Measurements from ENCODE around the gene ANKRD44.
A peak's percentile ranks its signal among the peaks of the same experiment; 100 is the strongest.

The ANKRD44 gene

GRCh38 chr2:196988639-196989038 is 321.9 kb downstream of the ANKRD44 start:
- no peak for DNase-seq (ENCODE audit: low read depth, low spot score)

DNA sequence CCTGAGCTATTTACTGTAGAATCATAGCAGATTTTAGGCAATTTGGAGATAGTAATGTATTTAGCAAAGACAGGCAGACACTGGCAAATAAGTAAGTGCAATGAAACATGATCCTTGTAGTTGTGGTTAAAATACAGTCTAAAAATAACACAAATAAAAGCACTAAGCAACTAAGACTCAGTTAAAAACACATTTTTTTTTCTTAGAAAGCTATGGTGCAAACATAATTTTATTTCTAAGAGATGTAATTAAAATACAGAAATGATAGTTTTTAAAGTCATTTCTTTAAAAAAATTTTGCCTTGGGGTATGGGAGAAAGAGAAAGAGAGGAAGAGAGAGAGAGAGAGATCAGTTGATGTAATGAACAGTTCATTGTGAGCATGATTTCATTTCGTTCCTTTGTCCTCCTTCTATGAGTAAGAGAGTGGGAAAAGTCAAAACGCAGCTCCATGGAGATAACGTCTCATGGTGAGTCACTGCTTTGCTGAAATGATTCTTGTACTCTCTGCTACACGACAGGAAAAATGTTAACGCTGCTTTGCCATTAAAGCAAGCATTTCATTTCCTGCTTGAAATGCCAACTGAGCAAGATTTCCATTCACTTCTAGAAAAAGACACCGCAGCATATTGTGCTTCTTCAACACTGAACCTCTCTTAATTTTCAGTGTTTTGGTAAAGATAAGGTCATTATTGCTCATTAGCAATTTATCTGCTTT is 322.8 kb downstream of the ANKRD44 start:
- DNase-seq (ENCODE audit: low read depth, low spot score), result peak; percentile 94

DNA sequence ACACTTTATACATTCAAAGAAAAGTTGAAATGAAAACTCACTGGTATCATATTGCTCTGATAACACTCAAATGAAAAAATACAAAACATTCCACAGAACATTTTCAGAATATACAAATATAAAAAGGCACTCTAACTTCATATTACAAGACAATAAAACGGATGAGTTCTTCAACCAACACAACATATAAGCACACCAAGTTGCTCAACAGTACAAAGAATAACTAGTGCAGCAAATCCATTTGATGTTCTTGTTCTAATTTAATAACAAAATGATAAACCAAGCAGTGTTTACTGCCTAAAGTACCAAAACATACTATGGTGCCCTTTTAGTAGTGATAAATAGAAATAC is 323.3 kb downstream of the ANKRD44 start:
- no peak for DNase-seq (ENCODE audit: low read depth, low spot score)

GRCh38 chr2:196985511-196986183 is 324.9 kb downstream of the ANKRD44 start:
- no peak for DNase-seq (ENCODE audit: low read depth, low spot score)

DNA sequence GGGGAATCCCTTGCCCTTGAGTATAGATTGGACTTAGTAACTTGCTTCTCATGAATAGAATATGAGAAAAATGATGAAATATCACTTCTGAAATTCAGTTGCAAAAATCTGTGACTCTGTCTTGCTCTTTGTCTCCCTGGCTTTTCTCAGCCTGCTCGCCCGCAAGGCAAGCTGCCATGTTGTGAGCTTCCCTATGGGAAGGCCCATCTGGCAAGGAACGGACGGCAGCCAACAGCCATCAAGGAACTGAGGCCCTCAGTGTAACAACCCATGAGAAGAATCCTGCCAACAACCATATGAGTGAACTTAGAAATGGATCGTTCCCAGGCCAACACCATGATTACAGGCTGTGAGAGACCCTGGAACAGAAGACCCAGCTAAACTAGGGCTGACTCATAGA is 325.7 kb downstream of the ANKRD44 start:
- DNase-seq (ENCODE audit: low read depth, low spot score), result no peak

DNA sequence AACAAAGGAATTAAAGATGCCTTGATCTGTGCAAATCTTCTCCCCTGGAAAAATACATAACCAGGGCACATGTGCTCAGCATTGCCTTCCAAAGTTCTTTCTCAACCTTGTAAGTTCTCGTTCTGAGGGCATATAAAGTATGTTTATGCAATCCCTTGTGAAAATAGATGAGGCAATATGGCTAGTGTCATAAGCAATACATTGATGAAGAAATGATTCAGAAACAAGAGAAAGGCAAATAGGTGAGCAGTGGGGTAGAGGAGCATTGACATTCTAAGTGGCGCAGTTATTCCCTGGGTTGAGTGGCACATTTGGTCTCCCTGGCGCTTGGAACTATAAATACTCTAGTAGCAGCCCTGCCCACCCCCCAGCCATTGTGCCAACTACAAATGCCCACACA is 326.6 kb downstream of the ANKRD44 start:
- DNase-seq (ENCODE audit: low read depth, low spot score), result no peak

DNA sequence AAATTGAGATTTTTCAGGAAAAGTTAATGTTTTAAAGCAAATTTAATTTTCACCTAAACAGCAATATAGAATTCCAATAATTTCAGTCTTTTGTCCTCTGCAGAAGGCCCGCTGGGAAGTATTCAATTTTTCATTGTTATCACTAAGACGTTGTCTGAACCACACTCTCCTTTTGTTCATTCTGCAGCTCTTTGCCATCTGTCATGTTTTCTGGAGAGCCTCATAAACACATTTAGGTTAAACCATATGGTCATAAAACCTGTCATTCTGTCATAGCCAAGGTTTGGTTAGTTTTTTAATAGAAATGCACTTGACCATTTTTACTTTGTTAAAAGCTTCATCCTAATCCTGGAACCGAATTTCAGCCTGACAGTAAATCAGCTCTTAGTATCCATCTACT is 330.1 kb downstream of the ANKRD44 start:
- no peak for DNase-seq (ENCODE audit: low read depth, low spot score)

DNA sequence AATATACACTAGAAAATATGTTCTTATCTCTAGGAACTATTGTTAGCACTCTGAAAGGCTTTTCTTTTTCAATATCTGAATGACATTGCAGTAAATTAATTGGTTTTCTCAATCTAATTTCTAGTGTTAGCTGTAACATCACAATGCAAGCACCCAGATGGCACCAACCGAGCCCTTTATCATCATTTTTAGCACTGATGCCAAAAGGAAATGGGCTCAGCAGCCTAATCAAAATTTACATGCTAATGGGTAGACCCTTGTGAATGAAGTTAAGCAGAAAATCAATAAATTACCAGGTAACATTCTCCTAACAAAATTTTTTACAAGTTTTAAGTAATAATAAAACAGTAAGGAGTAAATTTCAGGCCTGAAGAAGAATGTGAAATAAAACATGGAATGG is 330.6 kb downstream of the ANKRD44 start:
- no peak for DNase-seq (ENCODE audit: low read depth, low spot score)

GRCh38 chr2:196977507-196977906 is 333.1 kb downstream of the ANKRD44 start:
- no peak for DNase-seq (ENCODE audit: low read depth, low spot score)

DNA sequence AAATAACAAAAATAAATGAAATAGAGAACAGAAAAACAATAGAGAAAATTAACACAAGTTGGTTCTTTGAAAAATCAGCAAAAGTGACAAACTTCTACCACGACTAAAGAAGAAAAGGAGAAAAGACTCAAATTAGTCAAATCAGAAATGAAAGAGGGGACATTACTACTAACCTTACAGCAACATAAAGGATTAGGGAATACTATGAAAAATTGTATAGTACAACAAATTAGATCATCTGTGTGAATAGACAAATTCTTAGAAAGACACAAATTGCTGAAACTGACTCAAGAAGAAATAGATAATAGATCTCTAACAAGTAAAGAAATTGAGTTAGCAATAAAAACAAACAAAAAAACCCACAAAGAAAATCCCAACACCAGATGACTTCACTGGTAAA is 335.6 kb downstream of the ANKRD44 start:
- no peak for DNase-seq (ENCODE audit: low read depth, low spot score)

GRCh38 chr2:196971574-196972279 is 338.9 kb downstream of the ANKRD44 start:
- no peak for DNase-seq (ENCODE audit: low read depth, low spot score)

- DNase-seq (ENCODE audit: low read depth, low spot score), result no peak
These were observed 340.5 kb downstream of the ANKRD44 start for GRCh38 chr2:196970099-196970498.

- no peak for DNase-seq (ENCODE audit: low read depth, low spot score)
These were observed 342.1 kb downstream of the ANKRD44 start for GRCh38 chr2:196968516-196968915.

DNA sequence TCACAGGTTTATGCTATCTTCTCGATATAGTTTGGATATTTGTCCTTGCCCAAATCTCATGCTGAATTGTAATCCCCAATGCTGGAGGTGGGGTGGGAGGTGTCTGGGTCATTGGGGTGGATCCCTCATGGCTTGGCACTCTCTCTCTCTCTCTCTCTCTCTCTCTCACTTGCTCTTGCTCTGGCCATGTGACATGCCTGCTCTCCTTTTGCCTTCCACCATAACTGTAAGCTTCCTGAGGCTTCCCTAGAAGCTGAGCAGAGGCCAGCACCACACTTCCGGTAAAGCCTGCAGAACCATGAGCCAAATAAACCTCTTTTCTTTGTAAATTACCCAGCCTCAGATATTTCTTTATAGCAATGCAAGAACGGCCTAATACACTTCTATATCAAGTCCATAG is 342.8 kb downstream of the ANKRD44 start:
- DNase-seq (ENCODE audit: low read depth, low spot score), result no peak

- peak; percentile 75 for DNase-seq (ENCODE audit: low read depth, low spot score)
These were observed 343.5 kb downstream of the ANKRD44 start for GRCh38 chr2:196967116-196967515.

- DNase-seq (ENCODE audit: low read depth, low spot score), result no peak
These were observed 344.5 kb downstream of the ANKRD44 start for GRCh38 chr2:196966061-196966460.

DNA sequence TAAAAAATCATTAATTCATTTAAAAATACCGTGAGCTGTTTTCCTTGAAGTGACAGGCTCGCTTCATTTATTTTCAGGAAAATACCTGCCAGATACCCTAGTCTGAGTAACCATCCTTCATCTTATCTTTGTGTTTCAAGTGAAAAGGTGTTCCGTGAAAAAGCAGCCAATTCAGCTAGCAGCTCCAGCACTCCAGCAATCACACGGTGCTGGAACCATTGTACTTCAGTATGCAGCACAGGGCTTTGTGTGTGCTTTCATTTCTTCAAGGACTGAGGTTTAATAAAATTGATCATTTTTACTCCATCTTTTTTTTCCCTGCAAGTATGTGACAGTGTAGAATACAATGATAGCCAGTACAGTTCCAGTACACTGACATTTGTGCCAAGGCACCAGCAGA is 344.9 kb downstream of the ANKRD44 start:
- DNase-seq (ENCODE audit: low read depth, low spot score), result no peak

- no peak for DNase-seq (ENCODE audit: low read depth, low spot score)
These were observed 346.6 kb downstream of the ANKRD44 start for GRCh38 chr2:196963961-196964360.

DNA sequence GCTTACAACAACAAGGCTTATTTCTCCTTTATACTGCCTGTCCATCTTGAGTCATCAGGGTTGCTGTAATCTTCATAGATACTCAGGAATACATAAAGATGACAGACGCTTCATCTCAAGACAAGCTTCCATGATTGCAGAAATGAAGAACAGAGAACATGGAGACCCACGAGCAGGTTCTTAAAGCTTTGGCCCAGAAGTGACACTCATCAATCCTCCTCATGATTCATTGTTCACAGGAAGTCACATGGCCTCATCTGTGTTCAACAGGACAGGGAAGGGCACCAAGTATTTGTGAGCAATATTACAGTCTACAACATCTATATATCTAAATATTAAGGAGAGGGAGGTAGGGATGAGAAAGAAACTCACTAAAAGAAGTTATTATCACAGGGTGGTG is 347.5 kb downstream of the ANKRD44 start:
- no peak for DNase-seq (ENCODE audit: low read depth, low spot score)

- DNase-seq (ENCODE audit: low read depth, low spot score), result no peak
These were observed 348.3 kb downstream of the ANKRD44 start for GRCh38 chr2:196962325-196962724.

- DNase-seq (ENCODE audit: low read depth, low spot score), result no peak
These were observed 348.7 kb downstream of the ANKRD44 start for GRCh38 chr2:196961889-196962288.

- DNase-seq (ENCODE audit: low read depth, low spot score), result peak; percentile 41
These were observed 350.7 kb downstream of the ANKRD44 start for GRCh38 chr2:196959734-196960338.

DNA sequence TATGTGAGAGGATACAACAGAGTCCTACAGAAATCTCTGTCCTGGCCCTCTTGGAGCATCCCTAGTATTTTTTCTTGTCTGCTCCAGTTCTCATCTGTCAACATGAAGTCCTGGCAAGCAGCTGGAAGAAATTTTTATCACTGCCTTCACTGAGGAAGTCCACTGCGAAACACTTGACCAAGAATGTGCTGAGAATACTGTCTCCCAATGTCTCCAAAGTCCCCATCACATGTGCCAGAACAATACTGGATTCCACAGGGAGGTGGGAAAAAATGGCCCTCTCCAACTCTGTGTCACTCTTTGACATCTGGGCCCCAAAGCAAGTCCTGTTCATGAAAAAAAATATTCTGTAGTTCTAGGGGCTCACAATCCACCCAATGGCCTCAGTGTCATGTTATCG is 351.3 kb downstream of the ANKRD44 start:
- DNase-seq (ENCODE audit: low read depth, low spot score), result no peak
